CD14-positive monocyte (primary cell): ENCODE data around the gene CCDC85C. TPM values are rescaled to one million over a fixed set of nuclear protein-coding genes. Genes with fewer than 3 reads are reported as not detected.

ENCODE experiments used
- DNase-seq, 3 donors: peaks; one replicate each; pipeline ENCODE4 v3.0.0-alpha.2; 2011 to 2022
- H2AFZ ChIP-seq: 2 replicates; pipeline ENCODE4 v1.6.0; 2012; ENCODE audit warnings: mild to moderate bottlenecking, low read depth, low read length, inconsistent platforms; ENCODE audit not compliant: insufficient read depth, poor library complexity, severe bottlenecking
- H3K27ac ChIP-seq, 2 donors: 1 replicate in 1 of 2; 2 replicates in 1 of 2; pipeline ENCODE4 v1.5.1; 2012 to 2013; ENCODE audit warnings: low read length in 2 of 2, control low read depth in 1 of 2, inconsistent platforms in 1 of 2, low read depth in 1 of 2, mild to moderate bottlenecking in 1 of 2
- H3K27me3 ChIP-seq, 2 donors: one replicate each; pipeline versions ENCODE4 v1.6.0 to v1.6.1; 2011 to 2013; ENCODE audit warnings: low read length in 2 of 2; ENCODE audit not compliant: control insufficient read depth in 2 of 2, insufficient read depth in 2 of 2
- H3K36me3 ChIP-seq, 2 donors: replicated peaks in 1 of 2; 1 replicate in 1 of 2; 2 replicates in 1 of 2; pipeline versions ENCODE4 v1.5.1 to v1.6.1; 2012 to 2013; ENCODE audit warnings: low read length in 2 of 2, control low read depth in 1 of 2, inconsistent platforms in 1 of 2, mild to moderate bottlenecking in 1 of 2; ENCODE audit not compliant: insufficient read depth in 2 of 2, control insufficient read depth in 1 of 2
- H3K4me1 ChIP-seq, 2 donors: 1 replicate in 1 of 2; 2 replicates in 1 of 2; pipeline versions ENCODE4 v1.5.1 to v1.6.1; 2012 to 2013; ENCODE audit warnings: low read length in 2 of 2, control low read depth in 1 of 2, inconsistent platforms in 1 of 2, mild to moderate bottlenecking in 1 of 2, moderate library complexity in 1 of 2; ENCODE audit not compliant: insufficient read depth in 2 of 2, control insufficient read depth in 1 of 2
- H3K4me2 ChIP-seq: replicated peaks from 2 replicates; pipeline ENCODE3; 2012; ENCODE audit warnings: low read length, moderate library complexity, mild to moderate bottlenecking; ENCODE audit not compliant: poor library complexity, severe bottlenecking; ENCODE audit errors: extremely low read depth
- H3K4me3 ChIP-seq, 3 experiments: fragments of 200-600 bp in 1 of 3; sonication (generic) in 1 of 3; replicated peaks in 1 of 3; 1 replicate in 2 of 3; 2 replicates in 1 of 3; pipeline ENCODE4 v1.5.1; 2011 to 2013; ENCODE audit warnings: low read length in 3 of 3, mild to moderate bottlenecking in 3 of 3, control low read depth in 2 of 3, low read depth in 2 of 3, inconsistent platforms in 1 of 3, moderate library complexity in 1 of 3
- H3K79me2 ChIP-seq: 2 replicates; pipeline ENCODE4 v1.6.0; 2012; ENCODE audit warnings: mild to moderate bottlenecking, control low read depth, inconsistent platforms, low read length, moderate library complexity; ENCODE audit not compliant: insufficient read depth
- H3K9ac ChIP-seq: 2 replicates; pipeline ENCODE4 v1.6.0; 2017; ENCODE audit warnings: low read length, mild to moderate bottlenecking; ENCODE audit not compliant: insufficient read depth, poor library complexity, severe bottlenecking
- H3K9me3 ChIP-seq, 2 donors: replicated peaks in 1 of 2; 1 replicate in 1 of 2; 2 replicates in 1 of 2; pipeline versions ENCODE4 v1.5.1 to v1.6.1; 2012 to 2013; ENCODE audit warnings: low read length in 2 of 2, control low read depth in 1 of 2; ENCODE audit not compliant: control insufficient read depth in 1 of 2, insufficient read depth in 1 of 2
- H4K20me1 ChIP-seq: 2 replicates; pipeline ENCODE4 v1.6.0; 2012; ENCODE audit warnings: mild to moderate bottlenecking, low read length, control low read depth, moderate library complexity; ENCODE audit not compliant: insufficient read depth
- H3K27ac Mint-ChIP-seq, 7 donors: one replicate each; pipeline ENCODE4 v1.8.0; 2020; ENCODE audit warnings: mild to moderate bottlenecking in 7 of 7, mixed read lengths in 7 of 7, moderate library complexity in 6 of 7, inconsistent platforms in 2 of 7
- H3K27me3 Mint-ChIP-seq, 3 donors: one replicate each; pipeline ENCODE4 v1.8.0; 2021 to 2022; ENCODE audit warnings: low read depth in 3 of 3, mild to moderate bottlenecking in 3 of 3, mixed read lengths in 3 of 3, moderate library complexity in 3 of 3, inconsistent platforms in 1 of 3
- H3K36me3 Mint-ChIP-seq, 2 donors: one replicate each; pipeline ENCODE4 v1.8.0; 2020; ENCODE audit warnings: mixed read lengths in 2 of 2, inconsistent platforms in 1 of 2, mild to moderate bottlenecking in 1 of 2
- H3K4me1 Mint-ChIP-seq: one replicate; pipeline ENCODE4 v1.8.0; 2020; ENCODE audit warnings: mild to moderate bottlenecking, mixed read lengths
- H3K4me3 Mint-ChIP-seq, 2 donors: one replicate each; pipeline ENCODE4 v1.8.0; 2020; ENCODE audit warnings: mild to moderate bottlenecking in 2 of 2, mixed read lengths in 2 of 2, moderate library complexity in 1 of 2
- H3K9me3 Mint-ChIP-seq, 7 donors: one replicate each; pipeline ENCODE4 v1.8.0; 2020 to 2022; ENCODE audit warnings: mixed read lengths in 7 of 7, mild to moderate bottlenecking in 6 of 7, moderate library complexity in 6 of 7, inconsistent platforms in 2 of 7
- WGBS: methylation state at CpG from one replicate; pipeline ENCODE4 v1.1.5; 2013; ENCODE audit warnings: missing lambda C conversion rate; ENCODE audit not compliant: insufficient coverage; 5-methylcytosine and 5-hydroxymethylcytosine counted together
- intact Hi-C, 2 donors: fragments of 100-400 bp; cut with micrococcal nuclease; formaldehyde crosslinking; loops; one replicate each; pipeline versions ENCODE4 v1.15.0 to v1.15.1; 2023
- polyA plus RNA-seq, 3 donors: library from polyadenylated mRNA; depleted of rRNA in 1 of 3; unstranded in 2 of 3; stranded (reverse) in 1 of 3; fragments of 300-500 nt in 2 of 3; fragments of >200 nt in 1 of 3; fragmentation: Illumina TruSeq in 2 of 3; gene quantifications; 1 replicate in 2 of 3; 2 replicates in 1 of 3; pipeline ENCODE4 v1.2.3, GENCODE V29; 2012 to 2021
- TF ChIP-seq, protein P1 (sequence below): fragments of 200-600 bp; IDR thresholded peaks from one replicate; pipeline ENCODE4 v1.8.0; 2022; ENCODE audit warnings: antibody characterized with exemption, mild to moderate bottlenecking

The CCDC85C gene
- polyA plus RNA-seq, 3 donors = under 0.01 to 0.03 TPM; not detected in 1

DNA sequence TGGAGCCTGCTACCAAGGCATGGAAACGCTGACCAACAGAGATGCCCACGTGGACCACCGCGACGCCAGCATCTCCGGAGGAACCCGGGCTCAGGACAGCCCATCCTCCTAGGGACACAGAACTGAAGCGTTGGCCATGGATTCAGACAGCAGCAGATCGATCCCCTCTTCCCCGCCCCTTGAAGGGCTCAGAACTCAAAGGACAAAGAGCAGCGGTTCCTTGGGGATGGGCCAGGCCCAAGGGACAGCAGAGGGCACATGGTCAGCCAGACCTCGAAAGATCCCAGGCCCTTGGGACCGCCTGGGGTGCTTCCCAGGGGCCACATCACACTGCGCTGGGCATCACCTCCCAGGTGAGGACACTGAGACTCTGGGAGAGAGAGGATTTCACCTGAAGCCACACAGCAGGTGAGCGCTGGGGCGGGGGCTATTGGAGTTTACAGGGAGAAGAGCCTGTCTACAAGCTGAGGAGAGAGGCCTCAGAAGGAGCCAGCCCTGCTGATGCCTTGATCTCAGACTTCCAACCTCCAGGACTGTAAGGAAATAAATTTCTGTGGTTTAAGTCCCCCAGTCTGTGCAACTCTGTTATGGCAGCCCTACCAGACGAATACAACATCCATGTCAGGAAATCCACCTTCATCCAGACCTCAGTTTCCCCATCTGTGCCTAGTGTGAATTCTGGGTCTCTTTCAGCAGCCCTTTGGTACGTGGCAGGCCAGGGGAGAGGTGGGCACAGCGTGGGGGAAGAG, 73.4 kb downstream of the CCDC85C start:
- intact Hi-C loops = no loop called here
- no peak overlapping the region for H3K4me3 ChIP-seq
- Mint-ChIP-seq H3K27ac (no peak overlapping the region), H3K36me3 (no peaks in the 10 kb centered on the region), H3K4me1 (peaks cover 2% of the 10 kb centered on the region), H3K4me3 (no peak overlapping the region), H3K27me3 (peaks cover 1 to 5% (median 2%) of the 10 kb centered on the region in 3 donors), H3K9me3 (no peaks in the 10 kb centered on the region)
- no peak overlapping the region for H3K9ac ChIP-seq
- no peaks in the 10 kb centered on the region for H3K36me3 ChIP-seq
- no peak overlapping the region for H2AFZ ChIP-seq
- no peak overlapping the region for H3K4me2 ChIP-seq
- TF ChIP-seq, protein P1, sequence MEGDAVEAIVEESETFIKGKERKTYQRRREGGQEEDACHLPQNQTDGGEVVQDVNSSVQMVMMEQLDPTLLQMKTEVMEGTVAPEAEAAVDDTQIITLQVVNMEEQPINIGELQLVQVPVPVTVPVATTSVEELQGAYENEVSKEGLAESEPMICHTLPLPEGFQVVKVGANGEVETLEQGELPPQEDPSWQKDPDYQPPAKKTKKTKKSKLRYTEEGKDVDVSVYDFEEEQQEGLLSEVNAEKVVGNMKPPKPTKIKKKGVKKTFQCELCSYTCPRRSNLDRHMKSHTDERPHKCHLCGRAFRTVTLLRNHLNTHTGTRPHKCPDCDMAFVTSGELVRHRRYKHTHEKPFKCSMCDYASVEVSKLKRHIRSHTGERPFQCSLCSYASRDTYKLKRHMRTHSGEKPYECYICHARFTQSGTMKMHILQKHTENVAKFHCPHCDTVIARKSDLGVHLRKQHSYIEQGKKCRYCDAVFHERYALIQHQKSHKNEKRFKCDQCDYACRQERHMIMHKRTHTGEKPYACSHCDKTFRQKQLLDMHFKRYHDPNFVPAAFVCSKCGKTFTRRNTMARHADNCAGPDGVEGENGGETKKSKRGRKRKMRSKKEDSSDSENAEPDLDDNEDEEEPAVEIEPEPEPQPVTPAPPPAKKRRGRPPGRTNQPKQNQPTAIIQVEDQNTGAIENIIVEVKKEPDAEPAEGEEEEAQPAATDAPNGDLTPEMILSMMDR = no peak
- no peaks in the 10 kb centered on the region for H3K4me1 ChIP-seq
- DNase-seq = no peak
- no peaks in the 10 kb centered on the region for H4K20me1 ChIP-seq
- H3K27ac ChIP-seq = no peak overlapping the region
- H3K79me2 ChIP-seq = no peaks in the 10 kb centered on the region
- WGBS = 98% methylated on average over 15 of the region's 19 CpGs
- no peaks in the 10 kb centered on the region for H3K27me3 ChIP-seq
- no peaks in the 10 kb centered on the region for H3K9me3 ChIP-seq

DNA sequence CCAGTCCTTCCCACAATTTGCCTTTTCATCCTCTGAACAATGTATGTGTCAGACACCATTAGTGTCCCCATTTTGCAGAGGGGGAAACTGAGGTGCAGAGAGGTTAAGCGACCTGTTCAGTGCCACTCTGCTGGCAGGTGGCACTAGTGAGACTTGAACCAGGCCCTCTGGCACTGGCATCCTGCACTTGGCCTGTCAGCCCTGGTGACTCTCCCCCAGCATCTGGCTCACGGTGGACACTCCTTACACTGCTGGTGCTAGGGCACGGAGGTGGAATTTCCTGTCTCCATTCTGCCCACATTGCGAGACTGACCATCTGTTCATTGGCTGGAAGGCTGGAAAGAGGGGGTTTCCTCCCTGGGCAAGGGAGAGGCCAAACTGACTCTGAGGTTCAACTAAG, 74.1 kb downstream of the CCDC85C start:
- Histone ChIP-seq H3K9ac (no peak overlapping the region), H2AFZ (no peak overlapping the region), H3K4me3 (no peak overlapping the region), H3K4me1 (no peaks in the 10 kb centered on the region), H3K9me3 (no peaks in the 10 kb centered on the region), H3K27ac (no peak overlapping the region), H3K36me3 (no peaks in the 10 kb centered on the region), H3K27me3 (no peaks in the 10 kb centered on the region), H3K4me2 (no peak overlapping the region), H4K20me1 (no peaks in the 10 kb centered on the region), H3K79me2 (no peaks in the 10 kb centered on the region)
- Mint-ChIP-seq H3K27ac (no peak overlapping the region), H3K9me3 (no peaks in the 10 kb centered on the region), H3K4me3 (no peak overlapping the region), H3K27me3 (peaks cover 1 to 5% (median 2%) of the 10 kb centered on the region in 3 donors), H3K4me1 (peaks cover 2% of the 10 kb centered on the region), H3K36me3 (no peaks in the 10 kb centered on the region)
- no peak for DNase-seq
- intact Hi-C loops = no loop called here
- TF ChIP-seq, protein P1 = no peak
- WGBS = 70% methylated on average over 1 of the region's 4 CpGs
